ENCODE data around the gene FYCO1. TPM values are rescaled to one million over a fixed set of nuclear protein-coding genes. Genes with fewer than 3 reads are reported as not detected.

The FYCO1 gene
- total and polyA plus RNA-seq, 2 of the 8 experiments (the other 6 are each of a cell fraction or from before 2014, with no cell fraction given), result 4.8 to 10.8 TPM

Small RNAs within 50 kb of the gene (small RNA-seq; reads per million reads assigned to genes)
- gene RF00019 (ENCODE audit: insufficient read depth), result not detected

Other genes starting within 250 kb of the FYCO1 start
- not detected in 2 replicates for gene SLC6A20, start 199.3 kb downstream of the FYCO1 start, total RNA-seq (2021; fragmentation: NEBNext Ultra II Directional; extraction: Animal tissue kit (Norgen Biotek cat#: 25700))
- gene SLC6A20, start 199.3 kb downstream of the FYCO1 start, polyA plus RNA-seq (2011; rRNA removed), result 0.05 and 0.17 TPM in 2 replicates
- 11.5 and 11.8 TPM in 2 replicates for gene LZTFL1, start 153.7 kb downstream of the FYCO1 start, total RNA-seq (2021; fragmentation: NEBNext Ultra II Directional; extraction: Animal tissue kit (Norgen Biotek cat#: 25700))
- gene LZTFL1, start 153.7 kb downstream of the FYCO1 start, polyA plus RNA-seq (2011; rRNA removed), result 8.3 and 8.7 TPM in 2 replicates
- gene CCR9, start 109.3 kb downstream of the FYCO1 start, total RNA-seq (2021; fragmentation: NEBNext Ultra II Directional; extraction: Animal tissue kit (Norgen Biotek cat#: 25700)), result not detected in 2 replicates
- gene CCR9, start 109.3 kb downstream of the FYCO1 start, polyA plus RNA-seq (2011; rRNA removed), result not detected in 2 replicates
- not detected in 2 replicates for gene CXCR6, start 52.4 kb downstream of the FYCO1 start, total RNA-seq (2021; fragmentation: NEBNext Ultra II Directional; extraction: Animal tissue kit (Norgen Biotek cat#: 25700))
- gene CXCR6, start 52.4 kb downstream of the FYCO1 start, polyA plus RNA-seq (2011; rRNA removed), result not detected in 2 replicates
- gene XCR1, start 31.7 kb upstream of the FYCO1 start, total RNA-seq (2021; fragmentation: NEBNext Ultra II Directional; extraction: Animal tissue kit (Norgen Biotek cat#: 25700)), result not detected in 2 replicates
- 0.19 and 0.53 TPM in 2 replicates for gene XCR1, start 31.7 kb upstream of the FYCO1 start, polyA plus RNA-seq (2011; rRNA removed)
- not detected in 2 replicates for gene CCR1, start 212.5 kb upstream of the FYCO1 start, total RNA-seq (2021; fragmentation: NEBNext Ultra II Directional; extraction: Animal tissue kit (Norgen Biotek cat#: 25700))
- not detected in 2 replicates for gene CCR1, start 212.5 kb upstream of the FYCO1 start, polyA plus RNA-seq (2011; rRNA removed)
- not detected in 2 replicates for gene CCR3, start 246.6 kb upstream of the FYCO1 start, total RNA-seq (2021; fragmentation: NEBNext Ultra II Directional; extraction: Animal tissue kit (Norgen Biotek cat#: 25700))
- not detected in 2 replicates for gene CCR3, start 246.6 kb upstream of the FYCO1 start, polyA plus RNA-seq (2011; rRNA removed)